ENCODE data around the gene HK1.

The HK1 gene

GRCh38 chr10:69417542-69417941 is 139.2 kb downstream of the HK1 start:
- Histone ChIP-seq H3K27me3 (replicated peaks; ENCODE audit: control insufficient read depth, insufficient read depth, low read length) (peaks cover 40% of the 10 kb centered on the region), H3K9me3 (ENCODE audit: control insufficient read depth, low read length) (no peaks in the 10 kb centered on the region), H3K4me1 (ENCODE audit: control insufficient read depth, insufficient read depth, low read length) (no peaks in the 10 kb centered on the region), H3K9ac (ENCODE audit: low read length) (no peak overlapping the region), H3K36me3 (ENCODE audit: control insufficient read depth, insufficient read depth, low read length, severe bottlenecking) (no peaks in the 10 kb centered on the region), H3K4me3 (ENCODE audit: low read length) (no peak overlapping the region)
- DNase-seq (ENCODE audit: low read depth): no peak

- H3K4me1 ChIP-seq (ENCODE audit: control insufficient read depth, insufficient read depth, low read length): no peaks in the 10 kb centered on the region
- no peak for DNase-seq (ENCODE audit: low read depth)
- no peak overlapping the region for H3K9ac ChIP-seq (ENCODE audit: low read length)
- no peaks in the 10 kb centered on the region for H3K36me3 ChIP-seq (ENCODE audit: control insufficient read depth, insufficient read depth, low read length, severe bottlenecking)
- no peak overlapping the region for H3K4me3 ChIP-seq (ENCODE audit: low read length)
- H3K27me3 ChIP-seq (replicated peaks; ENCODE audit: control insufficient read depth, insufficient read depth, low read length): peaks cover 46% of the 10 kb centered on the region
- no peaks in the 10 kb centered on the region for H3K9me3 ChIP-seq (ENCODE audit: control insufficient read depth, low read length)
These were observed 139.9 kb downstream of the HK1 start for GRCh38 chr10:69418052-69418752.

GRCh38 chr10:69419096-69419743 is 140.9 kb downstream of the HK1 start:
- Histone ChIP-seq H3K27me3 (replicated peaks; ENCODE audit: control insufficient read depth, insufficient read depth, low read length) (peaks cover 48% of the 10 kb centered on the region), H3K4me1 (ENCODE audit: control insufficient read depth, insufficient read depth, low read length) (no peaks in the 10 kb centered on the region), H3K36me3 (ENCODE audit: control insufficient read depth, insufficient read depth, low read length, severe bottlenecking) (no peaks in the 10 kb centered on the region), H3K9me3 (ENCODE audit: control insufficient read depth, low read length) (no peaks in the 10 kb centered on the region), H3K4me3 (ENCODE audit: low read length) (no peak overlapping the region), H3K9ac (ENCODE audit: low read length) (no peak overlapping the region)
- DNase-seq (ENCODE audit: low read depth): no peak

- Histone ChIP-seq H3K9me3 (ENCODE audit: control insufficient read depth, low read length) (no peaks in the 10 kb centered on the region), H3K4me3 (ENCODE audit: low read length) (no peak overlapping the region), H3K9ac (ENCODE audit: low read length) (no peak overlapping the region), H3K27me3 (replicated peaks; ENCODE audit: control insufficient read depth, insufficient read depth, low read length) (peaks cover 46% of the 10 kb centered on the region), H3K36me3 (ENCODE audit: control insufficient read depth, insufficient read depth, low read length, severe bottlenecking) (no peaks in the 10 kb centered on the region), H3K4me1 (ENCODE audit: control insufficient read depth, insufficient read depth, low read length) (no peaks in the 10 kb centered on the region)
- no peak for DNase-seq (ENCODE audit: low read depth)
These were observed 141.4 kb downstream of the HK1 start for GRCh38 chr10:69419744-69420126.

- H3K36me3 ChIP-seq (ENCODE audit: control insufficient read depth, insufficient read depth, low read length, severe bottlenecking): no peaks in the 10 kb centered on the region
- no peak overlapping the region for H3K9ac ChIP-seq (ENCODE audit: low read length)
- no peak for DNase-seq (ENCODE audit: low read depth)
- peaks cover 28% of the 10 kb centered on the region for H3K27me3 ChIP-seq (replicated peaks; ENCODE audit: control insufficient read depth, insufficient read depth, low read length)
- H3K4me1 ChIP-seq (ENCODE audit: control insufficient read depth, insufficient read depth, low read length): no peaks in the 10 kb centered on the region
- H3K9me3 ChIP-seq (ENCODE audit: control insufficient read depth, low read length): no peaks in the 10 kb centered on the region
- H3K4me3 ChIP-seq (ENCODE audit: low read length): no peak overlapping the region
These were observed 143.5 kb downstream of the HK1 start for GRCh38 chr10:69421611-69422308.

GRCh38 chr10:69422676-69423075 is 144.4 kb downstream of the HK1 start:
- Histone ChIP-seq H3K9ac (ENCODE audit: low read length) (no peak overlapping the region), H3K4me3 (ENCODE audit: low read length) (no peak overlapping the region), H3K27me3 (replicated peaks; ENCODE audit: control insufficient read depth, insufficient read depth, low read length) (peaks cover 22% of the 10 kb centered on the region), H3K36me3 (ENCODE audit: control insufficient read depth, insufficient read depth, low read length, severe bottlenecking) (no peaks in the 10 kb centered on the region), H3K9me3 (ENCODE audit: control insufficient read depth, low read length) (no peaks in the 10 kb centered on the region), H3K4me1 (ENCODE audit: control insufficient read depth, insufficient read depth, low read length) (no peaks in the 10 kb centered on the region)
- no peak for DNase-seq (ENCODE audit: low read depth)

GRCh38 chr10:69425041-69425440 is 146.7 kb downstream of the HK1 start:
- Histone ChIP-seq H3K36me3 (ENCODE audit: control insufficient read depth, insufficient read depth, low read length, severe bottlenecking) (no peaks in the 10 kb centered on the region), H3K27me3 (replicated peaks; ENCODE audit: control insufficient read depth, insufficient read depth, low read length) (peaks cover 17% of the 10 kb centered on the region), H3K9ac (ENCODE audit: low read length) (no peak overlapping the region), H3K9me3 (ENCODE audit: control insufficient read depth, low read length) (no peaks in the 10 kb centered on the region), H3K4me1 (ENCODE audit: control insufficient read depth, insufficient read depth, low read length) (no peaks in the 10 kb centered on the region), H3K4me3 (ENCODE audit: low read length) (no peak overlapping the region)
- DNase-seq (ENCODE audit: low read depth): no peak

GRCh38 chr10:69425511-69426298 is 147.4 kb downstream of the HK1 start:
- H3K4me1 ChIP-seq (ENCODE audit: control insufficient read depth, insufficient read depth, low read length): no peaks in the 10 kb centered on the region
- no peaks in the 10 kb centered on the region for H3K36me3 ChIP-seq (ENCODE audit: control insufficient read depth, insufficient read depth, low read length, severe bottlenecking)
- H3K9me3 ChIP-seq (ENCODE audit: control insufficient read depth, low read length): no peaks in the 10 kb centered on the region
- no peak overlapping the region for H3K4me3 ChIP-seq (ENCODE audit: low read length)
- H3K9ac ChIP-seq (ENCODE audit: low read length): no peak overlapping the region
- peaks cover 17% of the 10 kb centered on the region for H3K27me3 ChIP-seq (replicated peaks; ENCODE audit: control insufficient read depth, insufficient read depth, low read length)
- no peak for DNase-seq (ENCODE audit: low read depth)

GRCh38 chr10:69426376-69426727 is 148.1 kb downstream of the HK1 start:
- H3K27me3 ChIP-seq (replicated peaks; ENCODE audit: control insufficient read depth, insufficient read depth, low read length): peaks cover 17% of the 10 kb centered on the region
- no peak overlapping the region for H3K9ac ChIP-seq (ENCODE audit: low read length)
- no peaks in the 10 kb centered on the region for H3K9me3 ChIP-seq (ENCODE audit: control insufficient read depth, low read length)
- DNase-seq (ENCODE audit: low read depth): no peak
- no peaks in the 10 kb centered on the region for H3K4me1 ChIP-seq (ENCODE audit: control insufficient read depth, insufficient read depth, low read length)
- H3K36me3 ChIP-seq (ENCODE audit: control insufficient read depth, insufficient read depth, low read length, severe bottlenecking): no peaks in the 10 kb centered on the region
- no peak overlapping the region for H3K4me3 ChIP-seq (ENCODE audit: low read length)

- H3K4me3 ChIP-seq (ENCODE audit: low read length): no peak overlapping the region
These were observed 149.9 kb downstream of the HK1 start for GRCh38 chr10:69428165-69428564.

GRCh38 chr10:69434169-69434568 is 155.9 kb downstream of the HK1 start:
- Histone ChIP-seq H3K4me3 (ENCODE audit: low read length) (no peak overlapping the region), H3K4me1 (ENCODE audit: control insufficient read depth, insufficient read depth, low read length) (peaks cover 12% of the 10 kb centered on the region), H3K27me3 (replicated peaks; ENCODE audit: control insufficient read depth, insufficient read depth, low read length) (peaks cover 2% of the 10 kb centered on the region), H3K36me3 (ENCODE audit: control insufficient read depth, insufficient read depth, low read length, severe bottlenecking) (no peaks in the 10 kb centered on the region), H3K9ac (ENCODE audit: low read length) (no peak overlapping the region), H3K9me3 (ENCODE audit: control insufficient read depth, low read length) (no peaks in the 10 kb centered on the region)
- DNase-seq (ENCODE audit: low read depth): no peak

More at GRCh38 chr10:69428165-69428564, 149.9 kb downstream of the HK1 start:
- H3K9me3 ChIP-seq (ENCODE audit: control insufficient read depth, low read length): no peaks in the 10 kb centered on the region
- DNase-seq (ENCODE audit: low read depth): no peak
- H3K9ac ChIP-seq (ENCODE audit: low read length): no peak overlapping the region
- no peaks in the 10 kb centered on the region for H3K36me3 ChIP-seq (ENCODE audit: control insufficient read depth, insufficient read depth, low read length, severe bottlenecking)
- H3K27me3 ChIP-seq (replicated peaks; ENCODE audit: control insufficient read depth, insufficient read depth, low read length): peaks cover 4% of the 10 kb centered on the region
- no peaks in the 10 kb centered on the region for H3K4me1 ChIP-seq (ENCODE audit: control insufficient read depth, insufficient read depth, low read length)
